Measurements from ENCODE around the gene FAM107B.

The FAM107B gene

GRCh38 chr10:14556285-14556956, 218.3 kb downstream of the FAM107B start:
- DNase-seq (ENCODE audit: low read depth) = no peak

GRCh38 chr10:14555807-14556206, 218.9 kb downstream of the FAM107B start:
- no peak for DNase-seq (ENCODE audit: low read depth)

GRCh38 chr10:14554491-14555205, 220.0 kb downstream of the FAM107B start:
- no peak for DNase-seq (ENCODE audit: low read depth)

- DNase-seq (ENCODE audit: low read depth) = no peak
These were observed 220.6 kb downstream of the FAM107B start for GRCh38 chr10:14554091-14554490.

- DNase-seq (ENCODE audit: low read depth) = no peak
These were observed 221.2 kb downstream of the FAM107B start for GRCh38 chr10:14553448-14553847.

GRCh38 chr10:14552015-14552414, 222.7 kb downstream of the FAM107B start:
- DNase-seq (ENCODE audit: low read depth) = no peak

GRCh38 chr10:14550471-14550981, 224.2 kb downstream of the FAM107B start:
- no peak for DNase-seq (ENCODE audit: low read depth)

DNA sequence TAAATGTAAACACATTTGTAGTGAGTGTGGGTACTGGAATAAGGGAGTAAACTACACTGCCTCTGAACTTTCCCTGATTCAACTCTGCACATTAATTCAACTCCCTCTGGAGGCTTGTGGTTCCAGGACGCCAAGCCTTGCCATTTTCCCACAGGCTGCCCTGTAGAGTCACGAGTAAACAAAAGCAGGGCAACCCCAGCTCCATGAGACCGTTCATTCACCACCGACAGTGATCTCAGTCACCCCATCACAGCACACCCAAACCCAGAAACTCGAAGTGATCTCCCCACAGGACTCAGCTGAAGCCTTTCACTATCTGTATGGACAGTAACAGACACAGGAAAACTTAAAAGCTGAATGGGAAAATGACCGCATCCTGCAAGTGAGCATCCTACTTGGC, 225.2 kb downstream of the FAM107B start:
- no peak for DNase-seq (ENCODE audit: low read depth)

DNA sequence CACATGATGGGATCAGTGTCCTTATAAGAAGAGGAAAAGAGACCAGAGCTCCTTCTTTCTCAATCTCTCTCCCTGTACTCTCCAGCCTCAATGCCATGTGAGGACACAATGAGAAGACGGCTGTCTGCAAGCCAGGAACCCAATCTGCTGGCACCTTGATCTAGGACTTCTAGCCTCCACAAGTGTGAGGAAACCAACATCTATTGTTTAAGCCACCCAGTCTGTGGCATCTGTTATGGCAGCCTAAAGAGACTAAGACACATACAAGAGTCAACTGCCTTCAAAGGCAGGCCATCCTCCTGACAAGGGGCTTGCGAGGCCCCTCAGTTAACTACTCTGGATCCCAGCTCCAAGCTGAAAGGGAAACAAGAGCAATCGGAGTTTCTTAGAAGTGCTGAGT, 225.7 kb downstream of the FAM107B start:
- no peak for DNase-seq (ENCODE audit: low read depth)

DNA sequence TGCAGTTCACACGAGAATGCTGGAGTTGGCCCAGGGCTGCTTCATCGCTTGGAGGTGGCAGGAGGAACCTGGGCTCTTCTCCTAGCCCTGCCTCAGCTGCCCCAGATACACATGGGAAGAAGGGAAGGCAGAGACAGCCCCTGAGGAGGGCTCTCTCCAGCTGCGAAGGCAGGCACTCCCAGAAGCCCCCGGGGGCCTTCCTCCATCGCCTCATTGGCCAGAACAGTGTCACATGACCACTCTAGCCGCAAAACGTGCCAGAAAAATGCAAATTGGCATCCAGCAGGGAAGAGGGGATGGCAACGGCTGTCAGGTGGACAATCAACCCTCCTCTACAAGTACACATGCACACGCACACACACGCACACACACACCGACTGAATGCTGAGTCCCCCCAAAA, 226.2 kb downstream of the FAM107B start:
- no peak for DNase-seq (ENCODE audit: low read depth)

DNA sequence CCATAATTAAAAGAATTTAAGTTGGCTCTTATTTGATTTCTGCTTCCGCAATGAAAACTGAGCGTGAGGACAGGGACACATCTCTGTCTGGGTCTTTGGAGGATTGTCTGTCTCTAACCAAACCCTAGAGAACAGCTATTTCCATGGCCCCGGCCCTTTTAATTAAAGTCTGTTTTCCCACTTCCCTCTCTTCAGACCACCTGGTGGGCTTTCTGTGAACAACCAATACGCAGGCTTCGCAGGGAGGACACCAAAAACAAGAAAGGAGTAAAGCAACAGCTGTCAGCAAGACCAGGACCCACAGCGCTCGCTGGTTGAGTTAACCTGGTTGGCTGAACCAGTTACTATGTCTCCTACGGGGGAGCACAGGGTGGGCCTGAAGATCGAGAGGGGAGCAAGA, 226.9 kb downstream of the FAM107B start:
- no peak for DNase-seq (ENCODE audit: low read depth)

DNA sequence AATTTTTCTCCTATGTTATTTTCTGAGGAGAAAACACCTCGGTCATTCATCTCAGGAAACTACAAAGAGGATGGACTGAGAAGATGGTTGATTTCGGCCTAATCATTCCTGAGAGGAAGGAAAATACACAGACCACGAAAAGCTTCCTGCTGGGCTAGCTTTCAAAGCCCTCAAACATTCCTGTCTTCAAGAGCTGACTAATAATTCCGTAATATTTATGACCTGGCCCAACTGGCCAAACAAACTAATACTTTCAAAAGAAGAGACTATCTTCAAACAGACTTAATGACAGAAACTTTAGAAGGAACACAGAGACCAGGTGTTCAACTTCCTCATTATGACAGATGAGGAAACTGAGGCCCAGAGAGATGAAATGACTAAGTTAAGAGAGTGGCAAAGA, 228.9 kb downstream of the FAM107B start:
- DNase-seq (ENCODE audit: low read depth) = no peak

- DNase-seq (ENCODE audit: low read depth) = no peak
These were observed 230.8 kb downstream of the FAM107B start for GRCh38 chr10:14543904-14544210.

DNA sequence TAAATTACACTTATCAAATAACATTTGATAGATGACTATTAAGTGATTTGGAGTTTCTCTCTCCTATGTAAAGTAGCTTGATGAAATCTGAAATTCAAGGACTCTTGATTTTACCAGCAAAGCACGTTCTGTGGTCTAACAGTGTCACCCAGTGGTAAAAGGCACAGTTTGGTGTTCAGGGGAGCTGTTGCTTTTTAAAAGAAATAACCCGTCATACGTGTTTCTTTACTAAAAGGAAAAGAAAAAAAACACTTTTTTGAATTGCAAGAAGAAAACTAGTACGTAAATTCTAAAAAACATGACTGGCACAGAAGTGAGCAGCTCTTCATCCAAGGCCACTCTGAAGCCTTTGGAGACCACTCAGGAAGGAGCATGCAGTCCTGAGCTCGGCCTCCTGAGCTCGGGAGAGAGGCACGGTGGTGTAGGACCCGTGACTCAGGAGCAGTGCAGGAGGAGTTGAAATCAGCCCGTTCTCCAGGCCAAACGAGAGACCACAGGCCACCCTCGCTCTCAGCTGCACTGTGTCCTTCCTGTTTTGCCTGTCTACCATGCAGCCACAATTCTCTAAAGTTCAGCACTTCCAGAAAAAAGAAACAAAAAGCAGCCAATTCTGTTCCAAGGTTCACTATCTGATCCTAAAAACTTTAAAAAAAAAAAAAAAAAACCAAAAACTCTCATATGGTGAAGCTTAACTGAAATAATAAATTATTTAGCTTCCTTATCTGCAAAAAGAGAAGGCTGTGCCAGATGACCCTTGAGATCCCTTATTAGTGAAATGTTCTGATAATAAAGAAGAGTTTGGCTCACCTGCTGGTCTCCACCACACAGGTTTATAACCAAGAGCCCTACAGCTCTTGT, 231.4 kb downstream of the FAM107B start:
- no peak for DNase-seq (ENCODE audit: low read depth)

GRCh38 chr10:14541379-14541778, 233.3 kb downstream of the FAM107B start:
- no peak for DNase-seq (ENCODE audit: low read depth)

- DNase-seq (ENCODE audit: low read depth) = no peak
These were observed 234.1 kb downstream of the FAM107B start for GRCh38 chr10:14540611-14541010.

DNA sequence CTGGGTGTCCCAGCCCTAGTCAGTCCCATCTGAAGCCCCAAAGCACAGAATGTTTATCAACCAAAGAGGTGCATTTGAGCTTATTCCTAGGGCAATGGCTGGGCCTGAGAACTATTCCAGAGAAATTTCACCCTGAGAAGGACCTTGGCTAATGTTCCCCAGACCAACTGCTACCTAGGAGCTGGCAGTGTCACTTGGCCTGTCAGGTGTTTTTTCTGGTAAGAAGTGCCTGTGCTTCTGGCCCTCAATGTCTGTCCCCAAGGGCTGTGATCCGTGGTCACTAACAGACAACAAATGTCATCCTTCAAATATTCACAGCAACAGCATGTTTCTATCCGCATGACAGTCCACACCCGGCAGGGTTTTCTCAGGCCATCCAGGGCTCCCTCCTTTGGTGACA, 234.6 kb downstream of the FAM107B start:
- DNase-seq (ENCODE audit: low read depth) = no peak

GRCh38 chr10:14539176-14539575, 235.5 kb downstream of the FAM107B start:
- no peak for DNase-seq (ENCODE audit: low read depth)

DNA sequence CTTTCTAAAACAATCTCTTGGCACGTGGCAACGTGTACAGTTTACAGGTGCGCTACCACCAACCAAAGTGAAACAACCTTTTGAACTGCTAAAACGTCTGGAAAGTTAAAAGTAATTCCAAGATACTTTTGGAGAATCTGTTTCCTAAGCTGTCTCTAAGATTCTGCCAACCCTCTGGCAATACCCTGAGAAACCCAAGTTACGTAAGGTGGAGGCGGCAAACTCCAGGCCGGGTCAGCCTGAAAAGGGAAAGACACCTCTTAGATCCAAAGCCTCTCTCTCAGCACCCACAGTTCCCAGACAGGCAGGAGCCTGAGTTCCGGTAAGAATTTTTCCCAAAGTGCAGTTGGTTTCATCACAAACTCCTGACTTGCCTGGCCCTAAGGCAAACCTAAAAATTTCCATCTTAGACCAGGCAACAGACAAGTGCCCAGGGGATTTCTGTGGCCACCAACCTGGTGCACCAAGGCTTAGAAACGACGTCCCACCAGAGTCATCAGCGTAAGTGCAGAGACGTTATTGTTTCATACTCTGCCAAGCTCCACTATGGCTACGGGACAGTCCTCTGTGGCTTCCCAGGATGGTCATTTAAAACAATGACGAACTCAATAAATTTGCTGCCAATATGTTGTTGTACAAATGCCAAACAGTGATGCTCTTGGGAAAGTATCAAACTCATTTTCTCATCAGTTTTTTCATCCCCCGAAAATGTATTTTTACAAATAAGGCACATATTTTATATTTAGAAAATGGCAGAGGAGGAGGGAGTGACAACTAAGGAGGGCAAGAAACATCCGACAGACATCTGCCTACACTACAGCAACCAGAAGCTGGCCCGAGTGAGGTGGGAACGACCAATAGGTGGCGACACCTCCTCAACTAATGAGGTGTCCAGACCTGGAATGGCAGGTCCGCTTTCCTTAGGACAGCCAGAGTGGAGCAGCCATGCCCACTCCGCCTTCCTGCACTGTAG, 238.2 kb downstream of the FAM107B start:
- DNase-seq (ENCODE audit: low read depth) = peak; percentile 28

GRCh38 chr10:14535457-14536130, 239.1 kb downstream of the FAM107B start:
- DNase-seq (ENCODE audit: low read depth) = no peak

GRCh38 chr10:14534152-14534551, 240.5 kb downstream of the FAM107B start:
- no peak for DNase-seq (ENCODE audit: low read depth)

Measured in stimulated activated CD8-positive, alpha-beta memory T cell treated with anti-CD3 and anti-CD28 coated beads, Interleukin-15, amount 100 ng/mL, for 1 hour (primary cell).